HG03108 (cell line): Measurements from ENCODE around the gene CEMIP.
A peak's percentile ranks its signal among the peaks of the same experiment; 100 is the strongest.

Experiments used
- ATAC-seq: cut with Tn5 transposase; IDR thresholded peaks from one replicate; pipeline ENCODE4 v1.9.1; 2021; ENCODE audit warnings: moderate library complexity; ENCODE audit not compliant: unreplicated experiment

The CEMIP gene

DNA sequence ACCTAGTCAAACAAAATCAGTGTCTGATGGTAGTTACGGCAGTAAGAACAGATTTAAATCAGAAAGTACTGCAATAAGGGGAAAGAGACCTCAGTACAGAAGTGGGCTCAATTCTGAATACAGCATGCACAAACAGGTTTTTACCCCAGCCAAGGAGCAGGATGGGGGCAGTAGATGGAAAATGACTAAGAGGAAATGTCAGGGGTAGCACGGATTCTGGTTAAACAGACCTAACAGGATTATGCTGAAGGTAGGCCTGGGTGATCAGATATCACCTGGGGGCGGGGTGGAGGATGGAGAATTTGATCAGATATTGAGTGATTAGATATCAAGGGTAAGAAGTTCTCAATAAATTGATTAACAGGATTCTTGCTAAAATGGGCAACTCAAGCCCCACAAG is 191.5 kb downstream of the CEMIP start:
- ATAC-seq = no peak

DNA sequence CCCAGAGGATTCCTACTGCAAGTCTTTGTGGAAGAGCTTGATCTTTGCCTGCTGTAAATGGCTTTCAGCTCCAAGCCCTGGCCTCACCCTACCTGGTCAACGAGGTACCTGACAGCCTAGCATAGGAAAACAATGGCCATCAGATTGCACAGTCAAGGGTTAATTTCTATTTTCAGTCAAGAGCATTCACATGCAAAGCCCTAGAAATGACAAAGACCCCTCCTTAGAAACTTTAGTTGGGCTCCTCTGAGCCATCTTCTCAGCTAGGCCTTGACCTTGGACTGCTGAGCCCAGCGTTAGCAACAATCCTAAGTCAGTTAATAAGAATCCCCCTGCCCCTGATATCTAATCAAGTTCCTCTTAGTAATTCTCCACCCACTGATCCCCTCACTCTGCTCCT is 192.0 kb downstream of the CEMIP start:
- ATAC-seq = no peak

DNA sequence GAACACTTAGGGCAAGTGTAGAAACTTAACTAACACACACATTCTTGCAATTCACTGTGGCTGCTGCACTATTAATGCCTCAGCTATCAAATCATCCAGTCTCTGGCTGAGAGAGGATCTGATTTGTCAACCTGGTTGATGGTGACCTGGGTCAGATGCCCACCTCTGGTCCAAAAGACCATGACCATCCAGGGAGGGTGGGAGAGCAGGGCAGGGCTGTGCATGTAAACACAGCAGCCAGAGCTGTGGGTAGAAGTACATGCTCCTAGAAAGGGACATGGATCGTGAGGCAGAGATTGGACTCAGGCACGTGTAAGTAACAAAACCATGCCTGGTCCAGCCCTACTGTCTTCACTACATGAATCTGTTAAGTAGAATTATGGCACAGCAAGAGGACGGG is 193.1 kb downstream of the CEMIP start:
- ATAC-seq = no peak

DNA sequence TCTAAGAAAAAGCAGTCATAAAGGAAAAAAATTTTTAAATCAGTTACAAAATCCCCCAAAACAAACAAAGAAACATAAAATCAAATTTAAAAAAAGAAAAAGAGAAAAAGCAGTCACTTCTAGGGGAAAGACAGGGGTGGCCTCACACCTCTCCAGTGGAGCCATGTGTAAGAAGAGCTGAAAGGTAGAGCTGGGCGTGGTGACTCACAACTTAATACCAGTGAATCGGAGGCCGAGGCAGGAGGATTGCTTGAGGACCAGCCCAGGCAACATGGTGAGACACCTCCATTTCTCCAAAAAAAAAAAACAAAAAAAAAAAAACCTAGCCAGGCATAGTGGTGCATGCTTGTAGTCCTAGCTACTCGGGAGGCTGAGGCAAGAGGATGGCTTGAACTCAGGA is 195.7 kb downstream of the CEMIP start:
- ATAC-seq = no peak

DNA sequence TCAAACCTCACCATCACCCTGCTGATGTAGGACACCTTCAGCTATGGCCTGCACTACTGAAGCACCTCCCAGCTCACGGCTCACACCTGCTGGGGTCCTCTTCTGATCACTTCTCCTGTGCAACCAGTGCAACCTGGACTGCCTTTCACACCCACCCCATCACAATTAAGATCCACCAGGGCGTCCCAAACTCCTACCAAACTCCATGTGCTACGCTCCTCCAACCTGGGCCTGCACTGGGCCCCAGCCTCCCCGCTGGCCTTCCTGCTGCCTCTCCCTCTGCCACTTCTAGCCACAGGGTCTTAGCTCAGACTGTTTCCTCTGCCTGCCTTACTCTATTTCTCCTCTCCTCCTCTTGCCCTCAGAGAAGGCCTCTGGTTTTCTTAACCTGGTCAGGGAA is 197.7 kb downstream of the CEMIP start:
- ATAC-seq = no peak

DNA sequence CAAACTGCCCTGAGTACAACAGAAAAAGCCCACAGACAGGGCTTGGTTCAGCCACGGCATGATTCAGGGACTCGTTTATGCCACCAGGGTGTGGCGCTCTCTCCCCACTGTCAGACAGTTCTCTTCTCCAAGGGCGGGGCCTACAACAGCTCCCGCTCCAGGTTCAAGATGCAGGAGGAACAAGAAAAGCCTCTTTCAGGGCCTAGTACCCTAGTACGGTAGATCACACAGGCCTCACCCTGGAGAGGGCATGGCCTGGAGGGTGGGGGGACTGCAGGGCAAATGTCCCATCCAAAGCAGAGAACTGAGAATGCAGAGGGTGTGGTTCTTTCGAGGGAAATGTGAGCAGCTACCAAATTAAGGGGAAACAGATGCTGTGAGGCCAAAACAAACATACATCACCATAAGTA is 198.5 kb downstream of the CEMIP start:
- no peak for ATAC-seq

DNA sequence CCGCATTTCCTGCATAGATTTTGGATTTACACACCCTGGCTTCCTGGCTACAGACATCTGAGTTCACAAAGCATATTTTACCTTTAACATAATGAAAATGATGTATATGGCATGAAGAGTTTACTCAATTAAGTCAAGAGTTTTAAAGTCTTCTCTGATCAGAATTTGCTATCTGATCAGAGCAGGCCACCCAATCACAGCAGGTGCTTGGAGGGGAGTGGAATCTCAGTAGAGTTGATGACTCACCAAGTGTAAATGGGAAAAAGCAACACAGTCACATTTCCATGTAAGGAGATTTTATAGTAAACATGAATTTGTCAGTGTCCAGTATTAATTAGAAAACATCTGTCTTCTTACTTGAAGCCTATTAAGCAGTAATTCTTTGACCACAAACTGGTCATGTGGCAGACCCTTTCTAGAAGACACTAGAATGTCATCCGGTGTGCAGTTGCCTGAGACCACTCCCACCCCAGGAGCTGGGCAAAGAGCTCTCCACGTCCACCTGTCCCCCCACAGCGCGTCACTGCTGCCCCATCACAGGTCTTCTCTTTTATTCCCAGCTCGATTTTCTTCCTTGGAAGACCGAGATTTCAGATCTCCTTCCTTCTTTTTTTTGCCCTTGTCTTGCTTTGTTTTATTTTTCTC is 199.6 kb downstream of the CEMIP start:
- ATAC-seq = no peak

DNA sequence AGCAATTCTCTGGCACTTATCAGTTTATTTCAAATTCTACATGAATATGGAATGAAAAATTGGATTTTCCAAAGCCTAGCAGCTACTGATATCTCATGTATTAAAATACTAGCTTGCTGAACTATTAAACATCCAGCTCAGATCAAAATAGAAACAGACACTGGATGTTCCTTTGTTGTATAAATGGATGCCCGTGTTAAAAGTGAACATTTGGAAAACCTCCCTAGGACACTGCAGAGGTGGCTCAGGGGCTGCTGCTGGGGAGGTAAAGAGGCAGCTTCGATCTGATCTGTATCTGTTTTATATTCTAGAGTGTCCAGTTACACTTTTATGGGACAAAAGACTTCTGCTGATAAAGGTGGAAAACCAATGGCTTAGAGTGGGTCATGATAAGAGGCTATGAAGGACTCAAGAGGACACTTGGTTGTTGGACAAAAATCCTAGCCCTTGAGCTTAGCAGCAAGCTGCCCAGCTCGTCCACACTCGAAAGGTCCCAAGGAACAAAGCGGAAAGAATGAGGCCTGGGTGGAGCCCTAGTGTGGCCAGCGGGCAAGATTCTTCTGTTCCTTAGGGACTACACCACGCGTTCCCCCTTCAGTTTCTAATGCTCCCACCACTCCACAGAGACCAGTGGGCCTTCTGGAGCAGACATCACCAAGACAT is 200.5 kb downstream of the CEMIP start:
- ATAC-seq = no peak

DNA sequence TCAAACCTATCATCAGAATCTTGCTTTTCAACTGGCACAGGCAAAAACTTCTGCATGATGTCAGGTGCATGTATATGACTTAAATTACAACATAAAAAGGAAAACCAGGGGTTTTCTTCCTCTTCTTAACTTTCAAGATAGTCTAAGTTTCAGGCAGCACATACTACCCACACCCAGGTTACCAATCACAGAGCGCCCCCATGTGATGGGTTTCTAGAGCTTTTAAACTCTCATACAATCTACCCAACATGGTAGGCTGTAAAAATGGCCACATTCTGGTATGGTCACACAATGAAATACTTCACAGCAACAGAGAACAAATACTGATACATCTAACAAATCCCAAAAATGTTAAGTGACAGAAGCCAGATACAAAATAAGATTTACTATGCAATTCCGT is 203.0 kb downstream of the CEMIP start:
- ATAC-seq = no peak

DNA sequence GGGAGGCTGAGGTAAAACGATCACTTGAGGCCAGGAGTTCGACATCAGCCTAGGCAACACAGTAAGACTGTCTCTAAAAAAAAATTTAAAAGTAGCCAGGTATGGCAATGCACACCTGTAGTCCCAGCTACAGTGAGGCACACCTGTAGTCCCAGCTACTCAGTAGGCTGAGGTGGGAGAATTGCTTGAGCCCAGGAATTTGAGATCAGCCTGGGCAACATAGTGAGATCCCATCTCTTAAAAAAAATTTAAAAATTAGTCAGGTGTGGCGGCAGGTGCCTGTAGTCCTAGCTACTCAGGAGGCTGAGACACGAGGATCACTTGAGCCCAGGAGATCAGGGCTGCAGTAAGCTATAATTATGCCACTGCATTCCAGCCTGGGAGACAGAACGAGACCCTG is 203.7 kb downstream of the CEMIP start:
- no peak for ATAC-seq

DNA sequence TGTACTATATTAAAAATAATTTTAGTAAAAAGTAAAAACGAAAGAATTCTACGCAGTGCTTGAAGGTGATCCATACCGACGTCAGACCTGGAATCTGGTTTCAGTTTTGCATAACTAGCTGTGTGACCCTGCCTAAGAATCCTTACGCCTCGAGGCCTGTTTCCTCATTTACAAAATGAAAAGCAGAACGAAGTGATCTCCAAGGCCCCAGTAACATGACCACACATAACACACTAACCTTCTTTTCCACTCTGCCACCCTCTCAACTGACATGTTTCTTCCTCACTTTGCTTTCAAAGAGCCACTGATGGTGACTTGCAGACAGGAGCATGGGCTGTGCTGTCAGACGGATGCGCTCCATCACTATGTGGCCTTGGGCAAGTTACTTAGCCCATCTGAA is 205.7 kb downstream of the CEMIP start:
- ATAC-seq = no peak

DNA sequence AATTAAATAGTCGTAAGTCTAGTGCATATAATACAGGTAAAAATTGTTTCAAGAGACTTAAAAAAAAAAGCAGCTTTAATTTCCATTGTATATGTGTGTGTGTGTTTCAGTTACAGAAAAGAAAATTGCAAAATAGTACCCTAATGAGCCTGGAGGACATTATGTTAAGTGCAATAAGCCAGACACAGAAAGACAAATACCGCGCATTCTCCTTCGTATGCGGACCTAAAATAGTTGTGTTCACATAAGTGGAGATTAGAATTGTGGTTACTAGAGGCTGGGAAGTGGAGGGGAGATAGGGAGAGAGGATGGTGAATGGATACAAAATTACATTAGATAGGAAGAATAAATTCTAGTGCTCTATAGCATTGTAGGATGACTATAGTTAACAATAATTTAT is 206.8 kb downstream of the CEMIP start:
- ATAC-seq = no peak

DNA sequence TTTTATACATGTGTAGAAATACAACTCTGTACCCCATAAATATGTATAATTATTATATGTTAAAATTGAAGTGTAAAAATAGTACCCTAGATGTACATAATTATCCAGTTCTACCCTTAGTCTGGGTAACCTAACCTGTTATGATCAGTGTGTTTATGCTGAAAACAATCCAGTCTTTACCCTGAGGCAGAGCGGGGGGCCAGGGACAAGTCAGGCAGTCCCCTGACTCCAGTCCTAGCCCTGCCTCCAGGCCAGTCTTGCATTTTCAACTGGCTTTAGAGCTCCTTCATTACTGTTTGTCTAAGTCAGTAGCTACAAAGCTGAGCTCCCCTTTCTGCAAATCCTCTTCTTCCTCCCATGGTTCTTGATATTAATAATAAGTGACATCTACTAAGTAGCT is 207.3 kb downstream of the CEMIP start:
- ATAC-seq = no peak

DNA sequence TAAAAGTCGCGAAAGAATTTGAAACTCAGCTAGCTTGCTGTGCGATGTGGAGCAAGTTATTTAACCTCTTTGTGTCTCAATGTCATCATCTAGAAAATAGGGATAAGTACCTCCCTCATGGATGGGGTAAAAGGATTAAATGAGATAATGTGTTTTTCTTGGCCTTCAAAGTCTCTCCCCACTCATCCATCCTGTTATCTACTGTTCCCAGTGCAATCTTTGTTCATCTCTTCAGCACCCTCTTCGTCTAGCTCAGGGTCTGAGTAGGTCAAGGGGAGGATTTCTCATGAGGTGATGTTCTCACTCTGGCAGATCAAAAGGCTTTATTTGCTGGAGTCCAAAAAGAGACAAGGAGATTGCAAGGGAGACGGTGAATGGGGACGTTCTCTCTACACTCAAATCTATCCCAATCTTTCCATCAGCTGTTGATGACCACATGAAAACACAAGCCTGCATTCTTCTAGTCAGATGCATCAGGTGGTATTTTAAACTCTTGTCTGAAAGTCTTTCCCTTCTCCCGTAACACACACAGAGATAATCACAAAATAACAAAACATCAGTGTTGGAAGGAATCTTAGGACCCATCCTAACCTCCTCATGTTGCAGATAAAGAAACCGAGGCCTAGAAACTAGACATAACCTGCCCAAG is 209.1 kb downstream of the CEMIP start:
- ATAC-seq = no peak

DNA sequence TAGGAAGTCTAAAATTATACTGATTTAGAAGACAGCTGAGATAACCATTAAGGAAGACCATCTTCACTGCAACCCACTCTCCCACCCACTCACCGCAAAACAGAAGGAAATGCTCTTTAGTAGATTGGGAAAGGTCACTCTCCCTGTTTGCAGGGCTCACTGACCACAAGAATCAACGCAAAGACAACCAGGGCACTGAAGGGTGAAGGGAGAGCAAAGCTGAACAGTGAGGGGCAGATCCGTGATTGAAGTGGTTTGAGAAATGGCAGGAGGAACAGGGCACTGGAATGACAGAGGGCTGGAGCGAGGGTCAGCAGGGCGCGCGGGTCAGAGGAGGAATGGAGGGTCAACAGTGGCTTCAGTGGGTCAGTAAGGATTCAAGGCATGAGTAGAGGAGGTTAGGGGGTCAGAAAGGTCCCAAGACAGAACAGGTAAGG is 209.9 kb downstream of the CEMIP start:
- no peak for ATAC-seq

DNA sequence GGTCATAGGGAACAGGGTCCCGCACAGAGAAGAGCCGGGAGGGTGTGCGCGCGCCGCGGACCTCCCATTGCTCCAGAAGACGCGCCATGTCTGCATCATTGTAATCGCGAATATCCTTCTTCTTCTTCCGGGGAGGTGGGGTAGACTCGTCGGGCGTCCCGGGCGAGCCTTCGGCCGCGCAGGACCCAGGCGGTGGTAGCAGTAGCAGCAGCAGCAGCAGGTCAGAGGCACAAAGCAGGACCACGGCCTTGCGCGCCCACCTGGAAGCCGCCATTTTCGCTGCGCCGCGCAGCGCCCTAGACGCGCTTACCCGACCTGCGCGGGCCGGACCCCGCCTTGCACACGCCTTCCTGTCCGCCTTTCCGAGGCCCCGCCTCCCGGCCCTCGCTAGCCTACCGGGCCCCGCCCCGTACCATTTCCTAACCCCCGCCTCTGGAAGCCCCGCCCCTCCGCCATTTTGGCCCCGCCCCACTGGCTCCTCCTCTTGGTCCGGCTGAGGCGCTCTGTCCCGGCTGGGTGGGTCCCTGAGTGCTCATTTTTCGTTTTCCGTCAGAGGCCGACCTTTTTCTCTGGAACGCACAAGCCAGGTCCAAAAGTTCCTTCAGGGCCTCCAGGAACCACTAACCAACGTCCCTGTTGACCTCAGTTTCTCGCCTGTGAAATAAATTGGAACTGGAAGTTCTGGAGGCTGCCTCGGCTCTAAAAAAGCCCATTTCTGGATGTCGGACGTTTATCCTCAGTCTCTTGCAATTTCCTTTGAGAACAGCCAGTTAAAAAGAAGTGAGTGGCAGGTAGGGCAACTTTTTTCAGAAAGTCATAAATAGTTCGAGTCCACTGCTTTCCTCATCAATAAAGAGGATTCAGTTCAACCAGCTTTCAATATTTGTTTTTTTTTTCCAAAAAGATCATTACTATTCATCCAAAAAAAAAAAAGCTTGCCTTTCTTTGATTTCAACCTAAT is 210.6 kb downstream of the CEMIP start, which contains the start of gene MESD:
TSS of gene MESD (minus strand) at position 302 of the 961 bp plus-strand sequence. CDS start at position 274, 28 bp downstream.
- ATAC-seq = peak; percentile 96

DNA sequence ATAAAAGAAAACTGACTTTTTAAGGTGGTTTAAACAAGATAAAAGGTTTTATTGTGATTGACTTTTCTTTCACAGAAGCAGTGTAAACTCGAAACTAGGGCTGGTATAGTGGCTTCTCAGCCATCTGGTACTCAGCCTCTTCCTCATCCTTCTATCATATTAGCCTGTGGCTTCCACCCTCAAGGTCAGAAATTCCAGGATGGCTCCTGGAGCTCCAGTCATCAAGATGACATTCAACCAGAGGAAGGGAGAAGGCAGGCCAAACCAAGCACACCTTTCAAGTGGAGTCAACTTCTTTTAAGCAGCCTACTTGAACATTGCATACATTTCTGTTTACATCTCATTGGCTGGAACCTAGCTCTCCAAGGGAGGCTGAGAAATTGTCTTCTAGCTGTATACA is 211.8 kb downstream of the CEMIP start:
- no peak for ATAC-seq

DNA sequence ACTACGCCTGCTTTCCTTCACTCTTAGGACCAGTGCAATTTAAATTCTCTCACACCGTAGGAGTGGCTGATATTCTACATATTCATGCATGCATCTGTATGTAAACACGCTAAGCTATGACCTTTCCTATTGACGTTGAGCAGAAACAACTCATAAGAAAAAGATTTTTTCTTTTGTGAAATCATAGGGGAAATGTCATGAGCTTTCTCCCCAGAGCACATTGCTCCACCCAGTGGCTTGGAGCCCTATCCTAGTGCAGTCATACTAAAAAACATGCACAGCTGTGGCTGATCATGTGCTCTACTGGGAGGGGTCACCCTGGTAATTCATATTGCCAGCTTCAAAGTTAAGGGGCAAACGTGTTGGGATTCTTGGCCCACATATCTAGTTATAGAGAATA is 212.3 kb downstream of the CEMIP start:
- ATAC-seq = no peak

DNA sequence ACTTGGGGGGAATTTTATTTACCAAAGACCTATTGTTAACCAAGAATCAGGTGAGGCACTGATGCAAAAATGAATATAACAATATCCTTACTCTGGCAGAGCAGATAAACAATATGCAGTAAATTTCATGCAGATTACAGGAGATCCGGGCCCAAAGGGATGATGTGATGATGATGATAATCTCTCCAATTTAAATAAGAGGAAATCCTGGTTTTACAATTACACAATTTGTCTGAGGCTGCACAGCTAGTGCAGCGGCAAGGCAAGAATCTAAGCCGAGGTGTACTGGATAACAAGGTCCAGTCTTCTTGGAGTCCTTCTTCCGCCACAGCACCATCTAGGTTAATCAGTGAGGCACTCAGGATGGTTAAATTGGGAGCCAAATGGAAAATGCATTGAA is 212.8 kb downstream of the CEMIP start:
- no peak for ATAC-seq

DNA sequence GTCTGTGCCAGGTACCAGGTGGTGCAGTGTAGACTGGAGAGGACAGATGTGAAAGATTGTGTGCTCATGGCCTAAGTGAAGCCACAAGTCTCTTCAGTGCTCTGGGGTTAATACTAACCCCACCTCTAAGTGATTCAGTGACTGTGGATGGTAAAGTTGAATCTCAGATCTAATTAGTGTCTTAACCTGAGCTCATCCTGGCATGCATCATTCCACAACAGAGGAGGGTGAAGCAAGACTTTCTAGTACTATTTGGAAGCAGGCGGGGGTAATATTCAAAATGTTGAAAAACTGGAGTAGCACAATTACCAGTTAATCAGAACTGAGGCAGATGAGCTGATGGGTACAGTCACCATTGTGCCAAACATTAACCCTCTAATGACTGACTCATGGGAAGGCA is 213.3 kb downstream of the CEMIP start:
- ATAC-seq = no peak

DNA sequence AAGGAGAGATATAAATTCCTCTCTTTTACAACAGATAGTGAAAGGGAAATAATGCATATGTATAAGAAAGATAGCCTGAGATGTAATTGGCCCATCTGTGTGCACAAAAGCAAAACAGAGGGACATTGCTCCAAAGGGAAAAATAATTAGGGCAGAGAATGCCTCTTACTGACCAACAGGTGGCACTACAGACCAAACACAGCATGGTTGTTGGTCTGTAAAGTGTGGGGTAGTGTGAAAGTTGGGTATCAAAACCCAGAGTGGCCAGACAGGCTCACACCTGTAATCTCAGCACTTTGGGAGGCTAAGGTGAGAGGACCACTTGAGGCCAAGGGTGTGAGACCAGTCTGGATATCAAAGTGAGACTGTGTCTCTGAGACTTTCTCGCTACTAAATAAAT is 217.1 kb downstream of the CEMIP start:
- no peak for ATAC-seq
